GM23338 (cell line): ENCODE data around the gene CRYBG1. TPM values are rescaled to one million over a fixed set of nuclear protein-coding genes. Genes with fewer than 3 reads are reported as not detected.

Source experiments
- ATAC-seq: fragments of 200-7000 bp; cut with Tn5 transposase; 3 replicates; pipeline ENCODE4 v1.9.1; 2020
- DNase-seq: peaks from one replicate; pipeline ENCODE4 v3.0.0-alpha.2; 2015; ENCODE audit warnings: low spot score
- H2AFZ ChIP-seq: fragments of 200-600 bp; sonication (generic); 2 replicates; pipeline ENCODE4 v1.8.0; 2016; ENCODE audit warnings: antibody characterized with exemption, mild to moderate bottlenecking, moderate library complexity
- H3F3A ChIP-seq: fragments of 200-600 bp; sonication (generic); replicated peaks from 2 replicates; pipeline ENCODE4 v1.8.0; 2017; ENCODE audit warnings: antibody characterized with exemption, mixed run types, low read depth
- H3K27ac ChIP-seq: fragments of 200-600 bp; sonication (generic); 2 replicates; pipeline ENCODE4 v1.6.1; 2016; ENCODE audit warnings: low read depth
- H3K27me3 ChIP-seq: fragments of 200-600 bp; sonication (generic); 2 replicates; pipeline ENCODE4 v1.8.0; 2016; ENCODE audit warnings: mild to moderate bottlenecking, mixed run types, moderate library complexity; ENCODE audit not compliant: insufficient read depth
- H3K36me3 ChIP-seq: fragments of 200-600 bp; sonication (generic); 2 replicates; pipeline ENCODE4 v1.8.0; 2016; ENCODE audit warnings: mild to moderate bottlenecking; ENCODE audit not compliant: insufficient read depth
- H3K4me1 ChIP-seq: fragments of 200-600 bp; sonication (generic); 2 replicates; pipeline ENCODE4 v1.8.0; 2016; ENCODE audit warnings: mild to moderate bottlenecking, moderate library complexity; ENCODE audit not compliant: insufficient read depth
- H3K4me2 ChIP-seq: fragments of 200-600 bp; sonication (generic); 2 replicates; pipeline ENCODE4 v1.7.1; 2017; ENCODE audit warnings: mixed run types
- H3K4me3 ChIP-seq: fragments of 200-600 bp; sonication (generic); 2 replicates; pipeline ENCODE4 v1.6.1; 2016; ENCODE audit warnings: mixed run types
- H3K79me2 ChIP-seq: fragments of 200-600 bp; sonication (generic); replicated peaks from 2 replicates; pipeline ENCODE4 v1.8.0; 2017; ENCODE audit warnings: mild to moderate bottlenecking; ENCODE audit not compliant: insufficient read depth
- H3K9me2 ChIP-seq: fragments of 200-600 bp; sonication (generic); 2 replicates; pipeline ENCODE4 v1.8.0; 2017; ENCODE audit not compliant: insufficient read depth
- H4K20me1 ChIP-seq: fragments of 200-600 bp; sonication (generic); replicated peaks from 2 replicates; pipeline ENCODE4 v1.8.0; 2017; ENCODE audit warnings: mild to moderate bottlenecking; ENCODE audit not compliant: insufficient read depth
- H3K27ac Mint-ChIP-seq: 2 replicates; pipeline ENCODE4 v1.8.0; 2020; ENCODE audit warnings: inconsistent platforms, mild to moderate bottlenecking, moderate library complexity, mixed read lengths
- H3K27me3 Mint-ChIP-seq: 3 replicates; pipeline ENCODE4 v1.8.0; 2022; ENCODE audit warnings: low read depth, mild to moderate bottlenecking, moderate library complexity, mixed read lengths, inconsistent platforms; ENCODE audit not compliant: insufficient read depth, poor library complexity
- H3K36me3 Mint-ChIP-seq: 3 replicates; pipeline ENCODE4 v1.8.0; 2021; ENCODE audit warnings: low read depth, mild to moderate bottlenecking, inconsistent platforms, moderate library complexity, mixed read lengths
- H3K4me1 Mint-ChIP-seq: 3 replicates; pipeline ENCODE4 v1.8.0; 2020; ENCODE audit warnings: mild to moderate bottlenecking, inconsistent platforms, mixed read lengths
- H3K4me3 Mint-ChIP-seq: 3 replicates; pipeline ENCODE4 v1.8.0; 2021; ENCODE audit warnings: moderate library complexity, mild to moderate bottlenecking, inconsistent platforms, mixed read lengths
- H3K9me3 Mint-ChIP-seq: 3 replicates; pipeline ENCODE4 v1.8.0; 2020; ENCODE audit warnings: moderate library complexity, mild to moderate bottlenecking, inconsistent platforms, mixed read lengths
- CREB1 ChIP-seq: fragments of 250-450 bp; sonication (Bioruptor Pico); IDR thresholded peaks from 2 replicates; pipeline ENCODE4 v1.5.0; 2020; ENCODE audit warnings: low read depth, mild to moderate bottlenecking, moderate library complexity
- CTCF ChIP-seq, 2 experiments: fragments of 200-600 bp in 1 of 2; sonication (generic) in 1 of 2; conservative IDR thresholded peaks; 2 replicates each; pipeline versions ENCODE4 v1.5.1 to v1.6.1; 2016 to 2017; ENCODE audit warnings: antibody characterized with exemption in 2 of 2, low read depth in 2 of 2, mild to moderate bottlenecking in 2 of 2, moderate library complexity in 1 of 2
- ETS1 ChIP-seq: IDR thresholded peaks from 2 replicates; pipeline ENCODE4 v1.6.1; 2016; ENCODE audit warnings: antibody characterized with exemption
- EZH2 ChIP-seq: fragments of 200-600 bp; sonication (generic); IDR thresholded peaks from one replicate; pipeline ENCODE4 v1.8.0; 2017; ENCODE audit warnings: antibody characterized with exemption, mild to moderate bottlenecking, low read depth; ENCODE audit not compliant: unreplicated experiment
- EZH2phosphoT487 ChIP-seq: fragments of 200-600 bp; sonication (generic); IDR thresholded peaks from one replicate; pipeline ENCODE4 v1.8.1; 2018; ENCODE audit warnings: antibody characterized with exemption; ENCODE audit not compliant: unreplicated experiment
- JUNB ChIP-seq: IDR thresholded peaks from one replicate; pipeline ENCODE4 v1.6.1; 2016; ENCODE audit warnings: antibody characterized with exemption; ENCODE audit not compliant: unreplicated experiment
- NANOG ChIP-seq: IDR thresholded peaks from 2 replicates; pipeline ENCODE4 v1.6.1; 2016; ENCODE audit warnings: antibody characterized with exemption, borderline replicate concordance
- POLR2AphosphoS5 ChIP-seq: IDR thresholded peaks from 2 replicates; pipeline ENCODE4 v1.6.1; 2016; ENCODE audit warnings: antibody characterized with exemption, low read depth
- REST ChIP-seq: IDR thresholded peaks from one replicate; pipeline ENCODE4 v1.6.1; 2018; ENCODE audit warnings: antibody characterized with exemption; ENCODE audit not compliant: unreplicated experiment
- STAT1 ChIP-seq: IDR thresholded peaks from one replicate; pipeline ENCODE4 v1.6.1; 2016; ENCODE audit warnings: antibody characterized with exemption; ENCODE audit not compliant: unreplicated experiment
- ZNF114 ChIP-seq: fragments of 250-450 bp; sonication (Bioruptor Pico); IDR thresholded peaks from 2 replicates; pipeline ENCODE4 v1.5.0; 2020; ENCODE audit warnings: mild to moderate bottlenecking, moderate library complexity
- ZNF331 ChIP-seq: fragments of 250-450 bp; sonication (Bioruptor Pico); IDR thresholded peaks from 2 replicates; pipeline ENCODE4 v1.5.0; 2020; ENCODE audit warnings: low read depth, mild to moderate bottlenecking, moderate library complexity
- ZNF462 ChIP-seq: fragments of 250-450 bp; sonication (Bioruptor Pico); IDR thresholded peaks from 2 replicates; pipeline ENCODE4 v1.5.0; 2020; ENCODE audit warnings: mild to moderate bottlenecking, moderate library complexity
- polyA plus RNA-seq: library from polyadenylated mRNA; unstranded; fragments of >200 nt; fragmentation: Nextera tagmentation; extraction: Ambion mirVana; gene quantifications from 2 replicates; pipeline ENCODE4 v1.2.1, GENCODE V29; 2016
- total RNA-seq: library from RNA; depleted of rRNA; stranded (reverse); fragments of >200 nt; shearing (Covaris generic); gene quantifications from 2 replicates; pipeline ENCODE4 v1.2.3, GENCODE V29; 2014

The CRYBG1 gene
- total and polyA plus RNA-seq, 2 experiments from 2014 or later: 3.7 to 17.2 TPM

GRCh38 chr6:106614166-106614565 is 253.6 kb downstream of the CRYBG1 start:
- peak overlapping the region; percentile 68 for H3K4me2 ChIP-seq
- no peak for TF ChIP-seq ZNF114 (CRISPR knock-in tag)
- TF ChIP-seq EZH2phosphoT487: no peak
- no peak for TF ChIP-seq REST
- TF ChIP-seq ZNF462 (CRISPR knock-in tag): no peak
- TF ChIP-seq ZNF331 (CRISPR knock-in tag): no peak
- TF ChIP-seq ETS1: no peak
- TF ChIP-seq NANOG: no peak
- no peak for TF ChIP-seq EZH2
- no peak for TF ChIP-seq CREB1 (CRISPR knock-in tag)
- no peak for TF ChIP-seq POLR2AphosphoS5
- TF ChIP-seq STAT1: no peak
- TF ChIP-seq JUNB: no peak
- TF ChIP-seq CTCF (conservative IDR thresholded peaks at IDR 0.05; ENCODE audit: low read depth in 2 of 2): no peak
- H3K4me3 ChIP-seq: peak overlapping the region; percentile 37
- DNase-seq (no peak), ATAC-seq (no peak; the same call in 2 of the 3 replicates)
- Mint-ChIP-seq H3K9me3 (no peaks in the 10 kb centered on the region), H3K27ac (peak overlapping the region; percentile 92), H3K36me3 (peaks cover 30% of the 10 kb centered on the region), H3K4me3 (peak overlapping the region; percentile 47), H3K27me3 (peaks cover 12% of the 10 kb centered on the region), H3K4me1 (peaks cover 69% of the 10 kb centered on the region)
- peaks cover 12% of the 10 kb centered on the region; the same call in 1 of the 2 replicates for H3F3A ChIP-seq
- H3K79me2 ChIP-seq: no peaks in the 10 kb centered on the region
- H3K36me3 ChIP-seq: no peaks in the 10 kb centered on the region
- no peaks in the 10 kb centered on the region for H3K27me3 ChIP-seq
- H4K20me1 ChIP-seq: no peaks in the 10 kb centered on the region
- H3K27ac ChIP-seq: peak overlapping the region; percentile 99
- peaks cover 56% of the 10 kb centered on the region for H3K4me1 ChIP-seq
- no peak overlapping the region for H2AFZ ChIP-seq
- H3K9me2 ChIP-seq: no peaks in the 10 kb centered on the region
